A375 (cell line): Measurements from ENCODE around the gene KYAT1. TPM values are rescaled to one million over a fixed set of nuclear protein-coding genes. Genes with fewer than 3 reads are reported as not detected.

Source experiments
- total RNA-seq: library from RNA; depleted of rRNA; stranded (reverse); fragments of >200 nt; shearing (Covaris generic); gene quantifications from 2 replicates; pipeline ENCODE4 v1.2.3, GENCODE V29; 2014; rRNA removed

KYAT1 gene
- 11.1 and 13.8 TPM in 2 replicates for total RNA-seq

DNA sequence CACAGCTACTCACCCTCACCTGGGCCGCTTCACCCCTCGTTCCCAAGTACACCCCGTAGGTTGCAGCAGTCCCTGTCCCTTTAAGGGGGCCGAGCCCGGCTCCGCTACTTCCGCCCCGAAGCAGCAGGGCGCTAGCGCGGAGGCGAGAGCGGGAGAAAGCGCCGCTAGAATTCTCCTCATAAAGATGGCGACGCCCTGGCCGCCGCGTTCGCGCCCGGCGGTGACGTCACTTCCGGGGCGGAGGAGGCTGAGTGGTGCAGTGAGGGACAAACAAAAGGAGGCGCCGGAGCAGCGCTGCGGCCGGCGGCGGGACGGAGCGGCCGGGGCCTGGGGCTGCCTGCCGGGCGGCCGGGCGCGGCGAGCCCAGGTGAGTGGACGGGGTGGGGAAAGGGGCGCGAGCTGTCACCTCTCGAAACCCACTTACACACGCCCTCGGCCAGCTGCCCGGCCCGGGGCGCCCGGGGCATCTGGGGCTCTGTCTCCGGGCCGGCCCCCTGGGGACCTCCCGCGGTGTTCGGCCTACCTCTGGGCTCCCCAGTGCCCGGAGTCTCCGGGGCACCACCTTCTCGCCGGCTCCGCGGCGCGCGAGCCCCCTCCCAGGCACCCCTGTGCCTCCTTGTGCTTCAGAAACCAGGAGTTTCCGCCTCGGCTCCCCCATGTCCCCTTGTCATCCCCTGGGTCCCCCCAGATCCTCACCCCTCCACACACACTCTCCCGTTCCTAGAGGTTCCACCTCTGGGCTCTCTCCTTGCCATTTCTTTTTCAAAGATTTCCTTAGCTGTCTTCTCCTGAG is at the start of gene KYAT1, which contains the start of gene LRRC8A:
Gene KYAT1, minus strand, starts transcription at position 67 of the 793 bp plus-strand sequence. CDS start 36,545 bp downstream, outside the sequence.
Gene LRRC8A, plus strand, starts transcription at position 250 of the 793 bp plus-strand sequence. CDS start 25,032 bp downstream, outside the sequence.

DNA sequence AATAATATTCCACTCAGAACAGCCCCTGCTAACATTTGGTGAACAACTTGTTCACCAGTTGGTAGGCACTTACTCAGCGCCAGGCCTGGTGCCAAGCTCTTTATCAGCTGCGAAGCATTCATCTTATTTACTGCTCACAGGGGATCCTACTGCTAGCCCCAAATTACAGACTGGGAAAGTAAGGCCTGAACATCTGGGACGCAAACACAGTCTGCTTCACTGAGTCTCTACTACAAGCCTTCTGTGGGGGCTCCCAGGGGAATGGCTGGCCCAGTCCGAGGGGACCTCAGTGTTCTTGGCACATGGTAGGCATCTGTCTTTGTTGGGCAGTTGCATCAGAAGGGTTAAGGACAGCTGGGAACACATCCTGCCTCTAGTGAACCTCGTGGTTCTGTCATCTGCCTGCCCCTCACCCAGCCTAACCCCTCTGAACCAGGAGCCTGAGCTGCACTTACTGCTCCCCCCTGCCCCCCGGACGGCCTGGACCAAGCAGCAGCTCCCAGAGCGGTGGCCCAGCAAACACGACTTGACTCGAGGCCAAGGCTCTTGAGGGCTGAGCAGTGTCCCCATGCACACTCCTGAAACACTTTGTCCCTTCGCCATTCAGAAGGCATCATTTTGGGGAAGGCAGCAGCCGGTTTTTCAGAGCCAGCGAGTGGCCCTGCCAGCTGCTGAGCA is 38.8 kb upstream of the KYAT1 start, which contains the start of gene PHYHD1:
Gene PHYHD1, plus strand, starts transcription at position 602 of the 678 bp plus-strand sequence. CDS start 1,342 bp downstream, outside the sequence.

DNA sequence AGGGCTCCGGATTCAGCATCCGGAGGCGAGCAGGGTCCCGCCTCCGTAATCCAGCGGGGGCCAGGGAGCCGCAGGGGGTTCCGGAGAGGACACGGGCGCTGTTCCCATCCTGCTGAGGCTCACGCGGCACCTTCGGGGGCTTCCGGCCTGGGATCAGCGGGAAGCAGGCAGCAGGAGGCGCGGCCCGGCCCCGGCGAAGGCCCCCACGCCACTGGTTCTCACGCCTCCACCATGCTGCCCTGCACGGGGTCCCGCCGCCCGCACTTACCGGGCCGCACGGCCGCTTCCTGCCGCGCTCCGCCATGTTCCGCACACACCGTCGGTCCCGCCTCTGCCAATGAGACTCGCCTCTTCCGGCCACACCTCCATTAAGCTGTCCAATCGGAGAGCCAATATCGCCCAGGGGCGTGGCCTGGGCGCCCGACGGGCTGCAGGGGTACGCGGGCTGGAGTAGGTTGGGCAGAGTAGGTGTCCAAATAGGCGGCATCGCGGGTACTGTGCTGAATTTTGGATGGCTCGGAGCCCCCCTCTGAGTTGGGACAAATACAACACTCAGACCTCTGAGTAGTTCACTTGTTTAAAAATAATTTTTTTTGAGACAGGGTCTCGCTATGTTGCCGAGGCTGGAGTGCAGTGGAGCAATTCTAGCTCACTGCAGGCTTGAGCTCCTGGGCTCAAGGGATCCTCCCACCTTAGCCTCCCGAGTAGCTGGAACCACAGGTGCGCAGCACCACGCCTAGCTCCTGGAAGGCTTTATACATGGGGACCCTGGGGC is 52.1 kb downstream of the KYAT1 start, which contains the start of gene SPOUT1:
Gene SPOUT1, minus strand, starts transcription at position 318 of the 775 bp plus-strand sequence. Its CDS starts 14 bp downstream, at position 304.

DNA sequence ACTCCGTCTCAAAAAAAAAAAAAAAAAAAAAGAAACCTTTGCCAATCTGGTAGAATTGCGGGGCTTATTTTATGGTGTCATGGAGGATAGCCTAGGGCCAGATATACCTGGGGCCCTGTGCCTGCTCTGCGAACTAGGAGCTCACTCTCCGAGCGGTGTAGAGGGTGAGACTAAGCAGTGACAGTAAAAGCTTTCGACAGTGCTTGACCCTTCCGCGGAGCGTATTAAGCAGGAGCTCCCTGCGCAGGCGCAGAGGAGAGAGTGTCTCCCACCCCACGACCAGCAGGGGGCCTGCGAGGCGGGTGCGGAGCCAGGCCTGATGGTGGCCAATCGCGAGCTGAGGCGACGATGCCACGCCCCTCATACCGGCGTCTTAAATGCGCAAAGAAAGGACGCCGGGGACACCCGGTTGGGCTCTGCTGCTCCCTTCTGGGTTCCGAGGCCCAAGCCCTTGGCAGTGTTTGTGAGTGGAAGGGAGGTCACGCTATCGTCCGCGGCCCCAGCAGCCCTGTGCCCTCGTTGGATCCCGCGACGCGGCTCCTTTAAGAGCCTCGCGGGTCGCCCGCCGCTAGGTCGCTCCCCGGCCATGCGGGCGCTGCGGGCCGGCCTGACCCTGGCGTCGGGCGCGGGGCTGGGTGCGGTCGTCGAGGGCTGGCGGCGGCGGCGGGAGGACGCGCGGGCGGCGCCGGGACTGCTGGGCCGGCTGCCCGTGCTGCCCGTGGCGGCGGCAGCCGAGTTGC is 63.5 kb downstream of the KYAT1 start, which contains the start of gene ENDOG:
Gene ENDOG, plus strand, starts transcription at position 402 of the 740 bp plus-strand sequence. Its CDS starts 185 bp downstream, at position 587.

DNA sequence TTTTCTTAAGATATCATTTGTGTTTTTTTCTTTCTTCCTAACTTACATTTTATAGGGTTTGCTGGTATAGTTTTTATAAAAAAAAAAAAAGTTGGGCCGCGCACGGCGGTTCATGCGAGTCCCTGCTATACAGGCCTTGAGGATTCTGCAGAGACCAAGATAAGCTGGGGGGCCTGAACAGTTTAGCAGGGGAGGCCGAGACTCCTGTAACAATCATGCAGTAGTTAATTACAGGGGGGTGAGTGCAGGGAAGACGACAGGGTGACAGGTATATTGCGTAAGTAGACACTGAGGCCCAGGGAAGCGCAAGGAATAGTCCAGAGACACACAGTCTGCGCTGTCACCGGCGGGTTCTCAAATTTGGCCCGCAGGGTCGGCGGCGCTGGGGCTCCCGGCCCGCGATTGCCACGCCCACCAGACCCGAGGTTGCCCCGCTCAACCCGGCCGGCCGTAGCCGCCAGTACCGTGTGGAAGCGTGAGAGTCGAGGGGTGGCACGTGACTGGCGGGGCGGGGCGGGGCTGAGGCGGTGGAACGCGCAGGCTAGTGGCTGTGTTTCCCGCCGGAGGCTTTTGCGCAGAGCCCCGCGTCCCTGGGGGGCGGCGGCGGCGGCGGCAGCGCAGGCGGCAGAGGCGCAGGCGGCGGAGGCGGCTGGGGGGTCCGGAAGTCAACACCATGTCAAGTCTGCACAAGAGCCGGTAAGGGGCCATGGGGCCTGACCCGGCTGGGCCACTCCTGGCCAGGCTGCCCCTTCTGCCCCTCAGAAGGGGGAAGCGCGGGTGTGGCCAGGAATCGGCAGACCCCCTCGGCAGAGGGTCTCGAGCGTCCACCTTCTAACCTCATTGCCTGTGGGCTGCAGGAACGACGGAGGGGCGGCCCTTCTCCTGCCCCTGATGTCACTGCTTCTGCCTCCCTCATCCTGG is 94.8 kb downstream of the KYAT1 start, which contains the start of gene TBC1D13:
Gene TBC1D13, plus strand, starts transcription at position 573 of the 921 bp plus-strand sequence. Its CDS starts 101 bp downstream, at position 674.

Other genes starting within 250 kb of the KYAT1 start
- gene DYNC2I2, start 225.1 kb downstream of the KYAT1 start, total RNA-seq = 179 and 221 TPM in 2 replicates
- 789 and 951 TPM in 2 replicates for gene SET, start 192.7 kb downstream of the KYAT1 start, total RNA-seq
- gene PKN3, start 179.4 kb downstream of the KYAT1 start, total RNA-seq = 12.7 and 14.0 TPM in 2 replicates
- gene ZDHHC12, start 157.8 kb downstream of the KYAT1 start, total RNA-seq = 54.5 and 62.5 TPM in 2 replicates
- 16.3 and 20.9 TPM in 2 replicates for gene ZER1, start 110.0 kb downstream of the KYAT1 start, total RNA-seq
- 11.1 and 12.6 TPM in 2 replicates for gene TBC1D13, start 94.7 kb downstream of the KYAT1 start, total RNA-seq
- gene ENDOG, start 63.5 kb downstream of the KYAT1 start, total RNA-seq = 28.2 and 29.4 TPM in 2 replicates
- gene SPOUT1, start 52.2 kb downstream of the KYAT1 start, total RNA-seq = 35.0 and 54.4 TPM in 2 replicates
- gene LRRC8A, start 183 bp upstream of the KYAT1 start, total RNA-seq = 38.5 and 42.1 TPM in 2 replicates
- gene PHYHD1, start 39.0 kb upstream of the KYAT1 start, total RNA-seq = not detected in 2 replicates
- gene DOLK, start 65.7 kb upstream of the KYAT1 start, total RNA-seq = 15.7 and 19.6 TPM in 2 replicates
- gene NUP188, start 65.7 kb upstream of the KYAT1 start, total RNA-seq = 56.5 and 64.3 TPM in 2 replicates
- 53.9 and 63.8 TPM in 2 replicates for gene SH3GLB2, start 146.4 kb upstream of the KYAT1 start, total RNA-seq
- 23.6 and 30.1 TPM in 2 replicates for gene MIGA2, start 154.7 kb upstream of the KYAT1 start, total RNA-seq
- 20.6 and 28.8 TPM in 2 replicates for gene DOLPP1, start 199.2 kb upstream of the KYAT1 start, total RNA-seq
- 21.2 and 31.1 TPM in 2 replicates for gene CRAT, start 228.8 kb upstream of the KYAT1 start, total RNA-seq
- gene PTPA, start 229.5 kb upstream of the KYAT1 start, total RNA-seq = 151 and 163 TPM in 2 replicates